ENCODE measurements around the gene LKAAEAR1. TPM values are rescaled to one million over a fixed set of nuclear protein-coding genes. Genes with fewer than 3 reads are reported as not detected.

The LKAAEAR1 gene
- total and polyA plus RNA-seq, 2 of the 13 experiments (the other 11 are each of a cell fraction or from before 2014, with no cell fraction given): not detected

DNA sequence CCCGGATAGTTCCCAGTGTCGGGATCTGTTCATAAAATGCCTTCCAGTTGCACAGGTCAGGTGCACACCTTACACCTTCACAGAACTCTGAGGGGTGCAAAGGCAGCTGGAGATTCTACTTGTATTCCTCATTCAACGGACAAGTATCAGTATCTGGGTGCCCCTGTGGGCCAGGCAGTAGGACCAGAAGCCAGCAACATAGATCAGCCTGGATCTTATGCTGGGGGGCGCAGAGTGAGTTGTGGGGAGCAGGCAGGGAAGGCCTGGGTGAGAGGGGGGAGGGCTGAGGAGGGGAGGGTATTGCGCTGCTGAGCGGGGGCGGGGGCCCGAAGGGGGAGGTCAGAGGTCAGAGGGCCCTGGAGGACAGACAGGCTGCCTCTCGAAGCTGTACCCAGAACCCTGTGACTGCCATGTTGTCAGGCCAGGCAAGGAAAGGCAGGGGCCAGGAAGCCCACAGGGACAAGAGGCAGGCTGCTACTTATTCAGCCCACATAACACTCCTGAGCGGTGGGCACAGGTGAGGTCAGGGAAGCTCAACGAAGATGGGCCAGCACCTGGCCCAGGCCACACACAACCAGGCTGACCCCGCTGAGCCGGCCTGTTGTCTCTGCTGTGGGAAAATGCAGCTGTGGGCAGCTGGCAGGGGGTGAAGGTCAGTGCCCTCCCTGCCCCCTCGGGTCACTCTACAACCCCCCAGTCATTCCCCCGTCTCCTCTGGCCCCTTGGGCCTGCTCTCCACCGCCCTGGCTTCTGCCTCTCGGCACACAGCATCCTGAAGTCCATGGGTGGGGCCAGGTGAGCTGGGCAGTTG, 3.2 kb downstream of the LKAAEAR1 start (continued):
- TF ChIP-seq SALL2 (CRISPR knock-in tag; IDR thresholded peaks at IDR 0.05) (no peak), ZNF567 (CRISPR knock-in tag; IDR thresholded peaks at IDR 0.05; ENCODE audit: borderline replicate concordance) (no peak), LCORL (IDR thresholded peaks at IDR 0.05) (no peak), LCORL (CRISPR knock-in tag; IDR thresholded peaks at IDR 0.05) (0 out of 2 replicates have a peak, but pooled peaks have one; percentile 38), BCLAF1 (IDR thresholded peaks at IDR 0.05) (no peak), CENPT (CRISPR knock-in tag; IDR thresholded peaks at IDR 0.05; ENCODE audit: low read depth) (no peak), HES4 (CRISPR knock-in tag; IDR thresholded peaks at IDR 0.05; ENCODE audit: borderline replicate concordance) (peak; percentile 13; the same call in 1 of the 2 replicates), NR2F6 (IDR thresholded peaks at IDR 0.05) (peak; percentile 71), NR2F6 (CRISPR knock-in tag; IDR thresholded peaks at IDR 0.05) (peak; percentile 83), NR3C1 (CRISPR knock-in tag; IDR thresholded peaks at IDR 0.05) (no peak), ZNF30 (CRISPR knock-in tag; IDR thresholded peaks at IDR 0.05) (no peak), JUND (CRISPR knock-in tag; IDR thresholded peaks at IDR 0.05) (no peak), MEIS2 (CRISPR knock-in tag; IDR thresholded peaks at IDR 0.05) (no peak), TARDBP (CRISPR knock-in tag; IDR thresholded peaks at IDR 0.05) (0 out of 2 replicates have a peak, but pooled peaks have one; percentile 2), ZNF382 (CRISPR knock-in tag; IDR thresholded peaks at IDR 0.05; ENCODE audit: borderline replicate concordance) (no peak), DMAP1 (CRISPR knock-in tag; IDR thresholded peaks at IDR 0.05) (no peak), ZNF605 (CRISPR knock-in tag; IDR thresholded peaks at IDR 0.05) (no peak), ZNF121 (CRISPR knock-in tag; IDR thresholded peaks at IDR 0.05) (no peak), ZNF280D (CRISPR knock-in tag; IDR thresholded peaks at IDR 0.05) (no peak)
- TF ChIP-seq, protein P1, sequence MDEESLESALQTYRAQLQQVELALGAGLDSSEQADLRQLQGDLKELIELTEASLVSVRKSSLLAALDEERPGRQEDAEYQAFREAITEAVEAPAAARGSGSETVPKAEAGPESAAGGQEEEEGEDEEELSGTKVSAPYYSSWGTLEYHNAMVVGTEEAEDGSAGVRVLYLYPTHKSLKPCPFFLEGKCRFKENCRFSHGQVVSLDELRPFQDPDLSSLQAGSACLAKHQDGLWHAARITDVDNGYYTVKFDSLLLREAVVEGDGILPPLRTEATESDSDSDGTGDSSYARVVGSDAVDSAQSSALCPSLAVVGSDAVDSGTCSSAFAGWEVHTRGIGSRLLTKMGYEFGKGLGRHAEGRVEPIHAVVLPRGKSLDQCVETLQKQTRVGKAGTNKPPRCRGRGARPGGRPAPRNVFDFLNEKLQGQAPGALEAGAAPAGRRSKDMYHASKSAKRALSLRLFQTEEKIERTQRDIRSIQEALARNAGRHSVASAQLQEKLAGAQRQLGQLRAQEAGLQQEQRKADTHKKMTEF (CRISPR knock-in tag; IDR thresholded peaks at IDR 0.05): no peak
- TF ChIP-seq, protein P2, sequence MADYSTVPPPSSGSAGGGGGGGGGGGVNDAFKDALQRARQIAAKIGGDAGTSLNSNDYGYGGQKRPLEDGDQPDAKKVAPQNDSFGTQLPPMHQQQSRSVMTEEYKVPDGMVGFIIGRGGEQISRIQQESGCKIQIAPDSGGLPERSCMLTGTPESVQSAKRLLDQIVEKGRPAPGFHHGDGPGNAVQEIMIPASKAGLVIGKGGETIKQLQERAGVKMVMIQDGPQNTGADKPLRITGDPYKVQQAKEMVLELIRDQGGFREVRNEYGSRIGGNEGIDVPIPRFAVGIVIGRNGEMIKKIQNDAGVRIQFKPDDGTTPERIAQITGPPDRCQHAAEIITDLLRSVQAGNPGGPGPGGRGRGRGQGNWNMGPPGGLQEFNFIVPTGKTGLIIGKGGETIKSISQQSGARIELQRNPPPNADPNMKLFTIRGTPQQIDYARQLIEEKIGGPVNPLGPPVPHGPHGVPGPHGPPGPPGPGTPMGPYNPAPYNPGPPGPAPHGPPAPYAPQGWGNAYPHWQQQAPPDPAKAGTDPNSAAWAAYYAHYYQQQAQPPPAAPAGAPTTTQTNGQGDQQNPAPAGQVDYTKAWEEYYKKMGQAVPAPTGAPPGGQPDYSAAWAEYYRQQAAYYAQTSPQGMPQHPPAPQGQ (CRISPR knock-in tag; IDR thresholded peaks at IDR 0.05; ENCODE audit: borderline replicate concordance): no peak
- TF ChIP-seq, protein P3, sequence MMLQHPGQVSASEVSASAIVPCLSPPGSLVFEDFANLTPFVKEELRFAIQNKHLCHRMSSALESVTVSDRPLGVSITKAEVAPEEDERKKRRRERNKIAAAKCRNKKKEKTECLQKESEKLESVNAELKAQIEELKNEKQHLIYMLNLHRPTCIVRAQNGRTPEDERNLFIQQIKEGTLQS (CRISPR knock-in tag; IDR thresholded peaks at IDR 0.05): no peak

Data from HepG2 (cell line).